Endothelial cell of umbilical vein (primary cell): Measurements from ENCODE around the gene ADAT3. TPM values are rescaled to one million over a fixed set of nuclear protein-coding genes. Genes with fewer than 3 reads are reported as not detected.

Source experiments
- BruUV-seq: library from RNA; stranded (reverse); fragments of 400-500 nt; replicated peaks from 2 replicates; lab custom pipeline; 2021; lab: Mats Ljungman, UMichigan
- CTCF ChIA-PET: fragments of 300-600, 350-600 bp; sonication (Branson Sonifier 250); formaldehyde crosslinking; loops from one replicate; lab custom pipeline; 2021; ENCODE audit warnings: antibody characterized with exemption, inconsistent platforms; lab: Charles Lee
- POLR2A ChIA-PET: fragments of 300-600, 350-600 bp; sonication (Branson Sonifier 250); formaldehyde crosslinking; loops from one replicate; lab custom pipeline; 2021; ENCODE audit warnings: antibody characterized with exemption, inconsistent platforms; lab: Charles Lee
- DNase-seq: peaks from one replicate; pipeline ENCODE4 v3.0.0-alpha.2; 2011; ENCODE audit warnings: low read depth, low spot score
- FAIRE-seq: peaks from 2 replicates; lab custom pipeline; 2011; peaks lifted over from hg19 to GRCh38; lab: Jason Lieb, UNC
- H2AFZ ChIP-seq: 2 replicates; pipeline ENCODE4 v1.6.0; 2012; ENCODE audit warnings: low read depth, low read length, control low read depth, inconsistent platforms
- H3K27ac ChIP-seq: 2 replicates; pipeline ENCODE4 v1.5.1; 2011; ENCODE audit warnings: low read depth, mild to moderate bottlenecking, control low read depth, low read length, moderate library complexity; ENCODE audit not compliant: insufficient read depth
- H3K27me3 ChIP-seq, 2 experiments: 2 replicates each; pipeline versions ENCODE4 v1.6.0 to v1.6.1; 2011; ENCODE audit warnings: low read length in 2 of 2, mixed read lengths in 1 of 2; ENCODE audit not compliant: control insufficient read depth in 2 of 2, insufficient read depth in 2 of 2
- H3K36me3 ChIP-seq, 2 experiments: 2 replicates in 1 of 2; 3 replicates in 1 of 2; pipeline ENCODE4 v1.5.1; 2011; ENCODE audit warnings: low read length in 2 of 2, mild to moderate bottlenecking in 1 of 2, moderate library complexity in 1 of 2; ENCODE audit not compliant: control insufficient read depth in 2 of 2, insufficient read depth in 2 of 2; ENCODE audit errors: extremely low read depth in 1 of 2
- H3K4me1 ChIP-seq: 3 replicates; pipeline ENCODE4 v1.5.1; 2011; ENCODE audit warnings: mild to moderate bottlenecking, low read length; ENCODE audit not compliant: control insufficient read depth, insufficient read depth; ENCODE audit errors: extremely low read depth
- H3K4me2 ChIP-seq: 2 replicates; pipeline ENCODE4 v1.6.1; 2011; ENCODE audit warnings: low read length, control low read depth, mixed read lengths; ENCODE audit not compliant: insufficient read depth
- H3K4me3 ChIP-seq, 3 experiments: fragments of 200-600 bp in 1 of 3; sonication (generic), shearing (Covaris generic) in 1 of 3; replicated peaks in 1 of 3; 2 replicates each; pipeline ENCODE4 v1.5.1; 2011 to 2016; ENCODE audit warnings: control low read depth in 3 of 3, low read length in 3 of 3, mild to moderate bottlenecking in 2 of 3, inconsistent platforms in 1 of 3, low read depth in 1 of 3, moderate library complexity in 1 of 3; ENCODE audit not compliant: insufficient read depth in 1 of 3
- H3K79me2 ChIP-seq: 2 replicates; pipeline ENCODE4 v1.6.0; 2012; ENCODE audit warnings: low read length, inconsistent platforms; ENCODE audit not compliant: control insufficient read depth, insufficient read depth
- H3K9ac ChIP-seq: replicated peaks from 2 replicates; pipeline ENCODE3; 2011; ENCODE audit warnings: low read length, control low read depth; ENCODE audit not compliant: insufficient read depth; ENCODE audit errors: extremely low read depth
- H3K9me1 ChIP-seq: replicated peaks from 3 replicates; pipeline ENCODE4 v1.6.0; 2011; ENCODE audit warnings: mild to moderate bottlenecking, low read length; ENCODE audit not compliant: control insufficient read depth, insufficient read depth; ENCODE audit errors: extremely low read depth
- H3K9me3 ChIP-seq: replicated peaks from 2 replicates; pipeline ENCODE4 v1.5.1; 2012; ENCODE audit warnings: low read length, inconsistent platforms; ENCODE audit not compliant: control insufficient read depth, insufficient read depth
- H4K20me1 ChIP-seq: replicated peaks from 2 replicates; pipeline ENCODE3; 2011; ENCODE audit warnings: mild to moderate bottlenecking, low read length; ENCODE audit not compliant: control insufficient read depth, insufficient read depth; ENCODE audit errors: extremely low read depth
- FOS ChIP-seq: IDR thresholded peaks from 2 replicates; pipeline ENCODE4 v1.6.1; 2011; ENCODE audit warnings: mild to moderate bottlenecking, low read length, moderate library complexity, borderline replicate concordance; ENCODE audit not compliant: insufficient read depth
- JUN ChIP-seq: IDR thresholded peaks from 2 replicates; pipeline ENCODE4 v1.6.1; 2011; ENCODE audit warnings: borderline replicate concordance, low read depth; ENCODE audit not compliant: insufficient read length, insufficient read depth
- MYC ChIP-seq: IDR thresholded peaks from one replicate; pipeline ENCODE4 v1.6.1; 2011; ENCODE audit warnings: mild to moderate bottlenecking, low read depth, low read length
- POLR2A ChIP-seq: IDR thresholded peaks from 2 replicates; pipeline ENCODE4 v1.6.1; 2012; ENCODE audit warnings: low read depth, mild to moderate bottlenecking, control low read depth, low read length
- POLR2AphosphoS5 ChIP-seq: IDR thresholded peaks from 2 replicates; pipeline ENCODE4 v1.6.1; 2012; ENCODE audit warnings: low read depth, mild to moderate bottlenecking, control low read depth, low read length, moderate library complexity; ENCODE audit not compliant: insufficient read depth
- dilution Hi-C: fragments of 300-500 bp; cut with MboI; formaldehyde crosslinking; loops from one replicate; pipeline ENCODE4 v1.15.0; 2019; ENCODE audit warnings: low sequenced_read_pairs; ENCODE audit not compliant: extremely low pct_ligation_motif_present
- intact Hi-C: fragments of 100-400 bp; cut with micrococcal nuclease; formaldehyde crosslinking; loops from one replicate; pipeline ENCODE4 v1.10.0; 2022
- polyA plus RNA-seq, 4 experiments: library from polyadenylated mRNA; depleted of rRNA in 3 of 4; stranded (reverse) in 3 of 4; unstranded in 1 of 4; fragments of >200 nt; gene quantifications; 2 replicates each; pipeline versions ENCODE4 v1.2.1 to v1.2.3, GENCODE V29; 2011 to 2012; ENCODE audit warnings: missing spikeins in 1 of 4
- total RNA-seq: library from RNA; stranded (reverse); gene quantifications from 2 replicates; pipeline ENCODE4 v1.2.3, GENCODE V29; 2021
- TF ChIP-seq, protein P1 (sequence below), 2 donors: IDR thresholded peaks; 1 replicate in 1 of 2; 2 replicates in 1 of 2; pipeline ENCODE4 v1.5.1; 2011; ENCODE audit warnings: low read length in 2 of 2, mild to moderate bottlenecking in 2 of 2, moderate library complexity in 2 of 2, control low read depth in 1 of 2, inconsistent platforms in 1 of 2, low read depth in 1 of 2; ENCODE audit not compliant: insufficient read depth in 1 of 2; ENCODE audit errors: extremely low read depth in 1 of 2
- TF ChIP-seq, protein P2 (sequence below): IDR thresholded peaks from 2 replicates; pipeline ENCODE4 v1.6.1; 2011; ENCODE audit not compliant: insufficient read depth, insufficient read length

The ADAT3 gene
- total and polyA plus RNA-seq, 2 donors (not counting 3 experiments of a cell fraction or from before 2014, with no cell fraction given): 5.7 to 11.7 TPM

DNA sequence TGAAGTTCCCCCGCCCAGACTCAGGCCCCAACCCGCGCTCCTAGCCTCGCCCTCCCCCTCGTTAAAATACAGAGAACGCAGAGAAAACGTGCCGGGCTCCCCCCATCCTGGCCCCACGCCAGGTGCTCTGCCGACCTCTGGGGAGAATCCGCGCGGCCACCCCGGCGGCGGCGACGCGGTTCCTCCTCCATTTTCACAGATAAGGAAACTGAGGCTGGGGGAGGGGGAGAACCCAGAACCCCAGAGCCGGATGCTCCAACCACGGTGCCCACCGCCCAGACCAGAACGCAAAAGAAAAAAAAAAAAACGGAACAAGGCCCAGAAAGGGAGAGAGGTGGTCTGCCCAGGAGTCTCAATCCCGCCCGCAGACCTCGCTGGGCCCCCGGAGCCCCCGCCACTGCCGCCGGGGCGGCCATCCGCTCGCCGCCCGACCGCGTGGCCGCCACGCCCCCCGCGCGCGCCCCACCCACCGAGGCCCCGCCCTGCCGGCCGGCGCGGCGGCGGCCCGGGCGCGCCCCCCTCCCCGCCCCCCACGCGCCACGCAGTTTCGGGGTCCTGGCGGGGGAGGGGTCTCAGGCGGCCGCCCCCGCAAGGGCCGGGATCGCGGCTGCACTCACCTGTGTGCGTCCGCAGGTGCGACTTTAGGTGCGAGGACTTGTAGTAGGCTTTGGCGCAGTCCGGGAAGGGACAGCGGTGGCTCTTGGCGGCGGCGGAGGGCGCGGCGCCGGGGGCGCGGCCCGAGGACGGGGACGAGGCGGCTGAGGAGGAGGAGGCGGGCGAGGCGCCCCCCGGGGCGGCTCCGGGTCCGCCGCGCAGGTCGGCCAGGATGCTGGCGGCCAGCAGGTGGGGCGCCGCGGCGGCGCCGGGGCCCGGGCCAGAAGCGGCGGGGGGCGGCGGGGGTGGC, 42.5 kb upstream of the ADAT3 start:
- dilution Hi-C loops (no loop called here), intact Hi-C loops (loop anchor here (1.0 kb wide), 2 partner anchors 15 to 234 kb away; partner anchors contain the start of genes IZUMO4 and MOB3A)
- Histone ChIP-seq H3K9me1 (no peaks in the 10 kb centered on the region), H3K4me1 (peaks cover 28% of the 10 kb centered on the region), H3K4me3 (peak overlapping the region; percentile 78 to 99 (median 85)), H3K4me2 (peak overlapping the region; percentile 89), H3K9me3 (no peaks in the 10 kb centered on the region), H4K20me1 (no peaks in the 10 kb centered on the region), H3K9ac (peak overlapping the region; percentile 82), H3K27ac (peak overlapping the region; percentile 45), H3K27me3 (no peaks in the 10 kb centered on the region), H3K79me2 (peaks cover 53% of the 10 kb centered on the region), H2AFZ (peak overlapping the region; percentile 58), H3K36me3 (no peaks in the 10 kb centered on the region)
- DNase-seq (no peak), FAIRE-seq (peak; percentile 49)
- ChIA-PET CTCF (no interaction called here), POLR2A (no interaction called here)
- TF ChIP-seq MYC (no peak), POLR2AphosphoS5 (peak; percentile 7)
- BruUV-seq: TSS peak; percentile 46

GRCh38 chr19:1863328-1863637, 41.9 kb upstream of the ADAT3 start, which contains the start of gene KLF16:
Gene KLF16 (minus strand): TSS chr19:1863579. CDS start chr19:1863497, 82 bp downstream.
- FAIRE-seq (no peak), DNase-seq (no peak)
- peak within 1 kb of the TSS; percentile 65 for H3K27ac ChIP-seq
- H3K79me2 ChIP-seq: peaks cover 47% of the 10 kb centered on the region
- no peaks in the 10 kb centered on the region for H3K9me1 ChIP-seq
- POLR2A ChIA-PET: no interaction called here
- TF ChIP-seq JUN: no peak
- TF ChIP-seq, protein P1, sequence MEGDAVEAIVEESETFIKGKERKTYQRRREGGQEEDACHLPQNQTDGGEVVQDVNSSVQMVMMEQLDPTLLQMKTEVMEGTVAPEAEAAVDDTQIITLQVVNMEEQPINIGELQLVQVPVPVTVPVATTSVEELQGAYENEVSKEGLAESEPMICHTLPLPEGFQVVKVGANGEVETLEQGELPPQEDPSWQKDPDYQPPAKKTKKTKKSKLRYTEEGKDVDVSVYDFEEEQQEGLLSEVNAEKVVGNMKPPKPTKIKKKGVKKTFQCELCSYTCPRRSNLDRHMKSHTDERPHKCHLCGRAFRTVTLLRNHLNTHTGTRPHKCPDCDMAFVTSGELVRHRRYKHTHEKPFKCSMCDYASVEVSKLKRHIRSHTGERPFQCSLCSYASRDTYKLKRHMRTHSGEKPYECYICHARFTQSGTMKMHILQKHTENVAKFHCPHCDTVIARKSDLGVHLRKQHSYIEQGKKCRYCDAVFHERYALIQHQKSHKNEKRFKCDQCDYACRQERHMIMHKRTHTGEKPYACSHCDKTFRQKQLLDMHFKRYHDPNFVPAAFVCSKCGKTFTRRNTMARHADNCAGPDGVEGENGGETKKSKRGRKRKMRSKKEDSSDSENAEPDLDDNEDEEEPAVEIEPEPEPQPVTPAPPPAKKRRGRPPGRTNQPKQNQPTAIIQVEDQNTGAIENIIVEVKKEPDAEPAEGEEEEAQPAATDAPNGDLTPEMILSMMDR (IDR thresholded peaks at IDR 0.05; ENCODE audit: extremely low read depth in 1 of 2, insufficient read depth in 1 of 2, low read depth in 1 of 2, low read length in 2 of 2): no peak
- TF ChIP-seq MYC: no peak
- TF ChIP-seq FOS: no peak
- peak; percentile 35 for TF ChIP-seq POLR2A
- TF ChIP-seq, protein P2, sequence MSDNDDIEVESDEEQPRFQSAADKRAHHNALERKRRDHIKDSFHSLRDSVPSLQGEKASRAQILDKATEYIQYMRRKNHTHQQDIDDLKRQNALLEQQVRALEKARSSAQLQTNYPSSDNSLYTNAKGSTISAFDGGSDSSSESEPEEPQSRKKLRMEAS: no peak
- peak within 1 kb of the TSS; percentile 78 to 99 (median 85) for H3K4me3 ChIP-seq
- H3K4me1 ChIP-seq: peaks cover 22% of the 10 kb centered on the region
- CTCF ChIA-PET: no interaction called here
- dilution Hi-C loops (no loop called here), intact Hi-C loops (loop anchor here (1.0 kb wide), 2 partner anchors 16 to 233 kb away; partner anchors contain the start of genes IZUMO4 and MOB3A)
- H2AFZ ChIP-seq: peak within 1 kb of the TSS; percentile 58
- BruUV-seq: no TSS peak
- no peaks in the 10 kb centered on the region for H3K27me3 ChIP-seq
- no peaks in the 10 kb centered on the region for H3K36me3 ChIP-seq
- peak within 1 kb of the TSS; percentile 85 for H3K9ac ChIP-seq
- peak within 1 kb of the TSS; percentile 89 for H3K4me2 ChIP-seq
- H4K20me1 ChIP-seq: no peaks in the 10 kb centered on the region
- H3K9me3 ChIP-seq: no peaks in the 10 kb centered on the region
